HCT116 (cell line): ENCODE results near the gene ENHO. TPM values are rescaled to one million over a fixed set of nuclear protein-coding genes. Genes with fewer than 3 reads are reported as not detected.

Experiments used
- ATAC-seq: fragments of 200-7000 bp; cut with Tn5 transposase; 2 replicates; pipeline ENCODE4 v1.9.1; 2020; ENCODE audit warnings: mild to moderate bottlenecking, moderate library complexity
- BruUV-seq: library from RNA; stranded (reverse); fragments of 400-500 nt; replicated peaks from 2 replicates; lab custom pipeline; 2021; lab: Mats Ljungman, UMichigan
- CTCF ChIA-PET: fragments of 300-600 bp; sonication (Branson Sonifier 250); formaldehyde crosslinking; loops from one replicate; lab custom pipeline; 2021; ENCODE audit warnings: antibody characterized with exemption; lab: Charles Lee
- POLR2A ChIA-PET: fragments of 300-600, 350-600 bp; sonication (Branson Sonifier 250); formaldehyde crosslinking; loops from one replicate; lab custom pipeline; 2021; ENCODE audit warnings: antibody characterized with exemption; lab: Charles Lee
- RAD21 ChIA-PET, 2 experiments: fragments of 300-600 bp; sonication (Branson Sonifier 250); formaldehyde crosslinking; loops; one replicate each; lab custom pipeline; 2023; ENCODE audit warnings: low total read pairs in 2 of 2; ENCODE audit not compliant: uncharacterized antibody in 2 of 2, unreplicated experiment in 2 of 2, low non-redundant PET in 1 of 2; lab: Charles Lee
- DNase-seq: peaks from one replicate; pipeline ENCODE4 v3.0.0-alpha.2; 2010; ENCODE audit warnings: low read depth, low spot score
- H2AFZ ChIP-seq: fragments of 200-600 bp; shearing (Covaris generic), sonication (generic); 2 replicates; pipeline ENCODE4 v1.6.1; 2017; ENCODE audit warnings: low read depth, mixed run types, mixed read lengths, antibody characterized with exemption, low read length; ENCODE audit not compliant: poor library complexity, severe bottlenecking
- H3K27ac ChIP-seq: 2 replicates; pipeline ENCODE4 v1.5.1; 2012; ENCODE audit warnings: low read depth, low read length
- H3K27me3 ChIP-seq: fragments of 200-600 bp; sonication (generic); 2 replicates; pipeline ENCODE4 v1.6.1; 2016; ENCODE audit warnings: mixed run types, low read length, mixed read lengths; ENCODE audit not compliant: insufficient read depth
- H3K36me3 ChIP-seq, 2 experiments: fragments of 200-500 bp in 1 of 2; fragments of 200-600 bp in 1 of 2; sonication (Bioruptor generic) in 1 of 2; sonication (generic) in 1 of 2; 2 replicates each; pipeline versions ENCODE4 v1.5.1 to v1.6.1; 2014 to 2016; ENCODE audit warnings: low read length in 2 of 2, inconsistent platforms in 1 of 2, mixed read lengths in 1 of 2, mixed run types in 1 of 2; ENCODE audit not compliant: insufficient read depth in 2 of 2, control insufficient read depth in 1 of 2
- H3K4me1 ChIP-seq, 2 experiments: fragments of 200-600 bp in 1 of 2; sonication (generic) in 1 of 2; 2 replicates each; pipeline versions ENCODE4 v1.5.1 to v1.6.1; 2012 to 2017; ENCODE audit warnings: low read length in 2 of 2, inconsistent platforms in 1 of 2, mild to moderate bottlenecking in 1 of 2, mixed read lengths in 1 of 2, mixed run types in 1 of 2, moderate library complexity in 1 of 2; ENCODE audit not compliant: insufficient read depth in 2 of 2, control insufficient read depth in 1 of 2
- H3K4me2 ChIP-seq: fragments of 200-600 bp; sonication (generic); 2 replicates; pipeline ENCODE4 v1.6.1; 2017; ENCODE audit warnings: mixed run types, low read length, mixed read lengths
- H3K4me3 ChIP-seq, 2 experiments: fragments of 200-600 bp in 1 of 2; sonication (generic) in 1 of 2; replicated peaks in 1 of 2; 2 replicates each; pipeline ENCODE4 v1.5.1; 2011 to 2016; ENCODE audit warnings: low read length in 2 of 2, control low read depth in 1 of 2, low read depth in 1 of 2, mild to moderate bottlenecking in 1 of 2, mixed read lengths in 1 of 2, mixed run types in 1 of 2
- H3K79me2 ChIP-seq: fragments of 200-600 bp; sonication (generic); 2 replicates; pipeline ENCODE4 v1.6.1; 2017; ENCODE audit warnings: mild to moderate bottlenecking, mixed run types, low read length, moderate library complexity, mixed read lengths; ENCODE audit not compliant: insufficient read depth
- H3K9ac ChIP-seq: fragments of 200-600 bp; sonication (generic); 2 replicates; pipeline ENCODE4 v1.6.1; 2016; ENCODE audit warnings: low read length, mixed read lengths
- H3K9me2 ChIP-seq: fragments of 200-600 bp; sonication (generic), shearing (Covaris generic); 2 replicates; pipeline ENCODE4 v1.6.1; 2017; ENCODE audit warnings: mixed run types, mild to moderate bottlenecking, moderate library complexity; ENCODE audit not compliant: insufficient read depth
- H3K9me3 ChIP-seq, 2 experiments: fragments of 200-500 bp in 1 of 2; fragments of 200-600 bp in 1 of 2; sonication (Bioruptor generic) in 1 of 2; sonication (generic) in 1 of 2; 2 replicates each; pipeline ENCODE4 v1.6.1; 2014 to 2017; ENCODE audit warnings: low read length in 2 of 2, mixed read lengths in 2 of 2, inconsistent platforms in 1 of 2, low read depth in 1 of 2, mild to moderate bottlenecking in 1 of 2, mixed run types in 1 of 2, moderate library complexity in 1 of 2; ENCODE audit not compliant: control insufficient read depth in 1 of 2, insufficient read depth in 1 of 2
- H4K20me1 ChIP-seq: fragments of 200-600 bp; sonication (generic), shearing (Covaris generic); 2 replicates; pipeline ENCODE4 v1.6.1; 2017; ENCODE audit warnings: mixed run types, mild to moderate bottlenecking, moderate library complexity; ENCODE audit not compliant: insufficient read depth
- ATF3 ChIP-seq: IDR thresholded peaks from 2 replicates; pipeline ENCODE4 v1.6.1; 2012
- CBX3 ChIP-seq: IDR thresholded peaks from 2 replicates; pipeline ENCODE4 v1.6.1; 2012; ENCODE audit warnings: low read depth
- CEBPB ChIP-seq: IDR thresholded peaks from 2 replicates; pipeline ENCODE4 v1.6.1; 2012; ENCODE audit warnings: low read depth
- EGR1 ChIP-seq: IDR thresholded peaks from 2 replicates; pipeline ENCODE4 v1.6.1; 2012; ENCODE audit warnings: low read depth
- EZH2 ChIP-seq: fragments of 200-600 bp; sonication (generic); IDR thresholded peaks from 2 replicates; pipeline ENCODE4 v1.6.1; 2017; ENCODE audit warnings: antibody characterized with exemption, mixed run types
- EZH2phosphoT487 ChIP-seq: fragments of 200-600 bp; IDR thresholded peaks from 2 replicates; pipeline ENCODE4 v1.6.1; 2018; ENCODE audit warnings: antibody characterized with exemption, borderline replicate concordance
- FOSL1 ChIP-seq: IDR thresholded peaks from 2 replicates; pipeline ENCODE4 v1.6.1; 2012; ENCODE audit warnings: low read depth
- JUND ChIP-seq: IDR thresholded peaks from 2 replicates; pipeline ENCODE4 v1.6.1; 2012
- POLR2A ChIP-seq: IDR thresholded peaks from 2 replicates; pipeline ENCODE4 v1.7.0; 2011; ENCODE audit warnings: borderline replicate concordance; ENCODE audit not compliant: insufficient read depth, insufficient read length; ENCODE audit errors: extremely low read depth
- POLR2AphosphoS5 ChIP-seq: IDR thresholded peaks from 2 replicates; pipeline ENCODE4 v1.6.1; 2011; ENCODE audit warnings: mild to moderate bottlenecking, low read depth, low read length, moderate library complexity
- RAD21 ChIP-seq: IDR thresholded peaks from 2 replicates; pipeline ENCODE4 v1.6.1; 2012; ENCODE audit warnings: low read depth, mild to moderate bottlenecking
- SIN3A ChIP-seq: IDR thresholded peaks from 2 replicates; pipeline ENCODE4 v1.6.1; 2012; ENCODE audit warnings: low read depth
- SP1 ChIP-seq: IDR thresholded peaks from 2 replicates; pipeline ENCODE4 v1.6.1; 2012; ENCODE audit warnings: low read depth
- SRF ChIP-seq: IDR thresholded peaks from 2 replicates; pipeline ENCODE4 v1.6.1; 2012; ENCODE audit warnings: low read depth
- TCF7L2 ChIP-seq: IDR thresholded peaks from 2 replicates; pipeline ENCODE4 v1.7.0; 2011; ENCODE audit warnings: borderline replicate concordance, inconsistent platforms; ENCODE audit not compliant: insufficient read depth, insufficient read length; ENCODE audit errors: extremely low read depth
- YY1 ChIP-seq: IDR thresholded peaks from 2 replicates; pipeline ENCODE4 v1.6.1; 2011; ENCODE audit warnings: low read length, low read depth, moderate library complexity, mild to moderate bottlenecking; ENCODE audit not compliant: insufficient replicate concordance; ENCODE audit errors: extremely low read depth
- ZBTB33 ChIP-seq: IDR thresholded peaks from 2 replicates; pipeline ENCODE4 v1.6.1; 2011; ENCODE audit warnings: mild to moderate bottlenecking, low read length, moderate library complexity; ENCODE audit not compliant: insufficient replicate concordance; ENCODE audit errors: extremely low read depth
- ZFX ChIP-seq: fragments of 450-650 bp; IDR thresholded peaks from 2 replicates; pipeline ENCODE4 v1.6.1; 2017
- ZNF274 ChIP-seq: fragments of 200-500 bp; sonication (Bioruptor generic); IDR thresholded peaks from 2 replicates; pipeline ENCODE4 v1.6.1; 2014; ENCODE audit warnings: mild to moderate bottlenecking, low read depth, low read length, inconsistent platforms
- intact Hi-C: fragments of 100-400 bp; cut with micrococcal nuclease; formaldehyde crosslinking; loops from 2 replicates; pipeline ENCODE4 v1.10.0; 2022
- total RNA-seq: library from RNA; stranded (reverse); gene quantifications from one replicate; pipeline ENCODE4 v1.2.1, GENCODE V29; 2021; ENCODE audit not compliant: unreplicated experiment

Gene ENHO
- total RNA-seq, 1 experiment from 2014 or later, result 6.1 TPM

GRCh38 chr9:34502891-34503290 is 19.9 kb downstream of the ENHO start:
- no peak for ATAC-seq
- CTCF ChIA-PET, result interaction anchor here (0.8 to 4.3 kb wide), 2 partner anchors 64 to 99 kb away, joined by 3 to 17 read pairs; no protein-coding TSS in a partner anchor
- no peaks in the 10 kb centered on the region for H3K9me3 ChIP-seq

GRCh38 chr9:34502471-34502870 is 20.3 kb downstream of the ENHO start:
- DNase-seq (no peak), ATAC-seq (no peak)
- Histone ChIP-seq H3K9me3 (no peaks in the 10 kb centered on the region), H3K36me3 (no peaks in the 10 kb centered on the region), H3K27ac (no peak overlapping the region), H3K27me3 (no peaks in the 10 kb centered on the region), H3K9me2 (no peaks in the 10 kb centered on the region), H3K4me2 (no peak overlapping the region), H3K4me3 (no peak overlapping the region), H3K4me1 (peaks cover 4 to 7% of the 10 kb centered on the region in 2 experiments; a peak in 2 of 4 replicates), H4K20me1 (no peaks in the 10 kb centered on the region), H2AFZ (no peak overlapping the region), H3K79me2 (no peaks in the 10 kb centered on the region), H3K9ac (no peak overlapping the region)
- ChIA-PET POLR2A (no interaction called here), CTCF (interaction anchor here (1.5 to 4.3 kb wide), 2 partner anchors 97 to 98 kb away, joined by 3 to 17 read pairs; no protein-coding TSS in a partner anchor), RAD21 (no interaction called here)
- no TSS peak for BruUV-seq
- intact Hi-C loops, result loop anchor here (5.0 kb wide), 2 partner anchors 45 to 90 kb away; partner anchors contain the start of genes DNAI1 and FAM219A
- no peak for TF ChIP-seq EZH2
- no peak for TF ChIP-seq EZH2phosphoT487
- TF ChIP-seq ATF3, result no peak
- no peak for TF ChIP-seq SRF
- TF ChIP-seq JUND, result no peak
- TF ChIP-seq POLR2A, result no peak
- TF ChIP-seq EGR1, result no peak
- no peak for TF ChIP-seq YY1
- no peak for TF ChIP-seq CBX3
- TF ChIP-seq TCF7L2, result no peak
- no peak for TF ChIP-seq SIN3A
- no peak for TF ChIP-seq RAD21
- no peak for TF ChIP-seq ZNF274
- no peak for TF ChIP-seq ZBTB33
- no peak for TF ChIP-seq CEBPB
- no peak for TF ChIP-seq SP1
- no peak for TF ChIP-seq POLR2AphosphoS5

More at GRCh38 chr9:34502891-34503290, 19.9 kb downstream of the ENHO start:
- Histone ChIP-seq H3K36me3 (no peaks in the 10 kb centered on the region), H4K20me1 (no peaks in the 10 kb centered on the region), H3K27ac (no peak overlapping the region), H3K4me2 (no peak overlapping the region), H2AFZ (no peak overlapping the region), H3K9me2 (no peaks in the 10 kb centered on the region), H3K9ac (no peak overlapping the region), H3K27me3 (no peaks in the 10 kb centered on the region), H3K4me3 (no peak overlapping the region), H3K79me2 (no peaks in the 10 kb centered on the region), H3K4me1 (peaks cover 4 to 7% of the 10 kb centered on the region in 2 experiments; a peak in 2 of 4 replicates)
- TF ChIP-seq ZFX (no peak), SIN3A (no peak), FOSL1 (no peak), YY1 (no peak)
- BruUV-seq, result no TSS peak
- POLR2A ChIA-PET, result no interaction called here
- no peak for DNase-seq
- intact Hi-C loops, result loop anchor here (5.0 kb wide), 2 partner anchors 46 to 89 kb away; partner anchors contain the start of genes DNAI1 and FAM219A
- RAD21 ChIA-PET, result no interaction called here
